ENCODE data around the gene LRRC74B.

GRCh38 chr22:21055880-21056319, 10.2 kb downstream of the LRRC74B start:
- TF ChIP-seq CTCF (conservative IDR thresholded peaks at IDR 0.05; ENCODE audit: low read depth, low read length) (no peak), FOS (IDR thresholded peaks at IDR 0.05; ENCODE audit: low read depth, low read length) (no peak), RCOR1 (IDR thresholded peaks at IDR 0.05; ENCODE audit: insufficient replicate concordance, low read length) (no peak), MXI1 (IDR thresholded peaks at IDR 0.05; ENCODE audit: borderline replicate concordance, low read depth, low read length) (no peak), RAD21 (IDR thresholded peaks at IDR 0.05; ENCODE audit: low read length) (no peak), SMC3 (IDR thresholded peaks at IDR 0.05; ENCODE audit: low read depth, low read length) (no peak), ELK1 (IDR thresholded peaks at IDR 0.05; ENCODE audit: borderline replicate concordance, low read depth, low read length) (no peak), MAFK (IDR thresholded peaks at IDR 0.05; ENCODE audit: low read depth, low read length) (no peak)

All from IMR-90 (cell line).